Tibial artery (tissue), 4 donors: Measurements from ENCODE around the gene PPAN.
A peak's percentile ranks its signal among the peaks of the same experiment; 100 is the strongest.

Experiments used
- DNase-seq, 2 donors: peaks; one replicate each; pipeline ENCODE4 v3.0.0-alpha.2; 2019
- H3K27ac ChIP-seq, 2 donors: fragments of 200-600 bp; sonication (generic) in 1 of 2; 1 replicate in 1 of 2; 2 replicates in 1 of 2; pipeline ENCODE4 v1.5.1; 2018 to 2019; ENCODE audit warnings: mild to moderate bottlenecking in 1 of 2
- H3K27me3 ChIP-seq, 2 donors: fragments of 200-600 bp; sonication (generic) in 1 of 2; one replicate each; pipeline versions ENCODE4 v1.5.1 to v1.6.0; 2016 to 2019
- H3K36me3 ChIP-seq, 3 donors: fragments of 200-600 bp; sonication (generic) in 2 of 3; one replicate each; pipeline ENCODE4 v1.5.1; 2016 to 2019; ENCODE audit warnings: mild to moderate bottlenecking in 2 of 3
- H3K4me1 ChIP-seq, 4 donors: fragments of 200-600 bp; sonication (generic) in 2 of 4; 1 replicate in 3 of 4; 2 replicates in 1 of 4; pipeline ENCODE4 v1.5.1; 2016 to 2019
- H3K4me3 ChIP-seq, 2 donors: fragments of 200-600 bp; sonication (generic) in 1 of 2; 1 replicate in 1 of 2; 2 replicates in 1 of 2; pipeline ENCODE4 v1.5.1; 2018 to 2019; ENCODE audit warnings: mild to moderate bottlenecking in 2 of 2
- H3K9me3 ChIP-seq, 3 donors: fragments of 200-600 bp; sonication (generic) in 1 of 3; one replicate each; pipeline ENCODE4 v1.5.1; 2016 to 2019
- intact Hi-C: fragments of 100-400 bp; cut with DNase I; formaldehyde crosslinking; loops from one replicate; pipeline ENCODE4 v1.15.0; 2023; ENCODE audit warnings: low total_unique reads
- TF ChIP-seq, protein P1 (sequence below), 2 experiments: fragments of 200-600 bp in 1 of 2; fragments of 450-650 bp in 1 of 2; IDR thresholded peaks; one replicate each; pipeline ENCODE4 v1.5.1; 2017 to 2019; ENCODE audit warnings: antibody characterized with exemption in 2 of 2, mild to moderate bottlenecking in 1 of 2, moderate library complexity in 1 of 2

Gene PPAN

DNA sequence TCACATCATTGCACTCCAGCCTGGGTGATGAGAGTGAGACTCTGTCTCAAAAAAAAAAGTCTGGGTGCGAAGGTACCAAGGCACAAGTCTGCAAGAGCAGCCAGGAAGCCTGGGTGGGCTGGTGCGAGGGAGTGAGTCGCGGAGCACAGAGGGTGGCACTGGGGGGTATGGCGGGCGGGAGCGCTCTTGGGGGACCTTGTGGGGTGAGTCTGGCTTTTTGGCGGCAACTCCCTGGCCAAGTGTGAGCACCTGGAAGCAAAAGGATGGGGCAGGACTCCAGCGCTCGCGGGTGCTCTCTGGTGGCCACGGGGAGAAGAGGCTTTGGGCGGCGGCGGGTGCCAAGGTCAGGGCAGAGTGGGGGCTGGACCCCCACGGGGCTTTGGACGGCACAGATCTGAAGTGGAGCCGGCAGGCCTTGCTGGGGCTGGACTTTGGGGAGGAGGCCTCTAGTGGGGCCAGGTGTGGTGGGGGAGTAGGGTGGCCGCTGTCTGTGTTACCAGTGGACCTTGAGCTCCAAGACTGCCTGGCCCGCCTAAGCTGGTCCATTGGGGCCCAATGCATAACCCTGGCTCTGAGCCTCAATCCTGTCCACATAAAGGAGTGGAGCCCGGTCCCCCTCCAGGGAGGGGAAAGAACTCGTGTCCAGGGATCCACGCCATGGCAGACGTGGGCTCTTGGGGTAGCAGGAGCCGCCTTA is 6.9 kb downstream of the PPAN start:
- no peaks in the 10 kb centered on the region for H3K27me3 ChIP-seq
- TF ChIP-seq, protein P1, sequence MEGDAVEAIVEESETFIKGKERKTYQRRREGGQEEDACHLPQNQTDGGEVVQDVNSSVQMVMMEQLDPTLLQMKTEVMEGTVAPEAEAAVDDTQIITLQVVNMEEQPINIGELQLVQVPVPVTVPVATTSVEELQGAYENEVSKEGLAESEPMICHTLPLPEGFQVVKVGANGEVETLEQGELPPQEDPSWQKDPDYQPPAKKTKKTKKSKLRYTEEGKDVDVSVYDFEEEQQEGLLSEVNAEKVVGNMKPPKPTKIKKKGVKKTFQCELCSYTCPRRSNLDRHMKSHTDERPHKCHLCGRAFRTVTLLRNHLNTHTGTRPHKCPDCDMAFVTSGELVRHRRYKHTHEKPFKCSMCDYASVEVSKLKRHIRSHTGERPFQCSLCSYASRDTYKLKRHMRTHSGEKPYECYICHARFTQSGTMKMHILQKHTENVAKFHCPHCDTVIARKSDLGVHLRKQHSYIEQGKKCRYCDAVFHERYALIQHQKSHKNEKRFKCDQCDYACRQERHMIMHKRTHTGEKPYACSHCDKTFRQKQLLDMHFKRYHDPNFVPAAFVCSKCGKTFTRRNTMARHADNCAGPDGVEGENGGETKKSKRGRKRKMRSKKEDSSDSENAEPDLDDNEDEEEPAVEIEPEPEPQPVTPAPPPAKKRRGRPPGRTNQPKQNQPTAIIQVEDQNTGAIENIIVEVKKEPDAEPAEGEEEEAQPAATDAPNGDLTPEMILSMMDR (IDR thresholded peaks at IDR 0.05) = peak in 1 of 2 experiments; percentile 26
- peaks cover 0 to 16% (median 6%) of the 10 kb centered on the region in 4 donors for H3K4me1 ChIP-seq
- intact Hi-C loops = no loop called here
- no peak overlapping the region for H3K4me3 ChIP-seq
- H3K36me3 ChIP-seq = peaks cover 69 to 82% (median 76%) of the 10 kb centered on the region in 3 donors
- no peaks in the 10 kb centered on the region for H3K9me3 ChIP-seq
- no peak for DNase-seq
- peak overlapping the region in 1 of 2 donors; percentile 19 for H3K27ac ChIP-seq

DNA sequence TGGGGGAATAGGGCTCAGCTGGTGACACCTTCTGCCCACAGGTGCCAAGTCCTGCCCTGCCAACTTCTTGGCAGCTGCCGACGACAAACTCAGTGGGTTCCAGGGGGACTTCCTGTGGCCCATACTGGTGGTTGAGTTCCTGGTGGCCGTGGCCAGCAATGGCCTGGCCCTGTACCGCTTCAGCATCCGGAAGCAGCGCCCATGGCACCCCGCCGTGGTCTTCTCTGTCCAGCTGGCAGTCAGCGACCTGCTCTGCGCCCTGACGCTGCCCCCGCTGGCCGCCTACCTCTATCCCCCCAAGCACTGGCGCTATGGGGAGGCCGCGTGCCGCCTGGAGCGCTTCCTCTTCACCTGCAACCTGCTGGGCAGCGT is 7.4 kb downstream of the PPAN start:
- TF ChIP-seq, protein P1 (IDR thresholded peaks at IDR 0.05) = no peak
- peaks cover 69 to 82% (median 76%) of the 10 kb centered on the region in 3 donors for H3K36me3 ChIP-seq
- H3K27ac ChIP-seq = peak overlapping the region in 1 of 2 donors; percentile 19
- no peak for DNase-seq
- intact Hi-C loops = no loop called here
- no peaks in the 10 kb centered on the region for H3K9me3 ChIP-seq
- peaks cover 0 to 21% (median 10%) of the 10 kb centered on the region in 4 donors for H3K4me1 ChIP-seq
- H3K4me3 ChIP-seq = no peak overlapping the region
- no peaks in the 10 kb centered on the region for H3K27me3 ChIP-seq

DNA sequence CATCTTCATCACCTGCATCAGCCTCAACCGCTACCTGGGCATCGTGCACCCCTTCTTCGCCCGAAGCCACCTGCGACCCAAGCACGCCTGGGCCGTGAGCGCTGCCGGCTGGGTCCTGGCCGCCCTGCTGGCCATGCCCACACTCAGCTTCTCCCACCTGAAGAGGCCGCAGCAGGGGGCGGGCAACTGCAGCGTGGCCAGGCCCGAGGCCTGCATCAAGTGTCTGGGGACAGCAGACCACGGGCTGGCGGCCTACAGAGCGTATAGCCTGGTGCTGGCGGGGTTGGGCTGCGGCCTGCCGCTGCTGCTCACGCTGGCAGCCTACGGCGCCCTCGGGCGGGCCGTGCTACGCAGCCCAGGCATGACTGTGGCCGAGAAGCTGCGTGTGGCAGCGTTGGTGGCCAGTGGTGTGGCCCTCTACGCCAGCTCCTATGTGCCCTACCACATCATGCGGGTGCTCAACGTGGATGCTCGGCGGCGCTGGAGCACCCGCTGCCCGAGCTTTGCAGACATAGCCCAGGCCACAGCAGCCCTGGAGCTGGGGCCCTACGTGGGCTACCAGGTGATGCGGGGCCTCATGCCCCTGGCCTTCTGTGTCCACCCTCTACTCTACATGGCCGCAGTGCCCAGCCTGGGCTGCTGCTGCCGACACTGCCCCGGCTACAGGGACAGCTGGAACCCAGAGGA is 7.9 kb downstream of the PPAN start:
- H3K27me3 ChIP-seq = no peaks in the 10 kb centered on the region
- no peak for DNase-seq
- intact Hi-C loops = no loop called here
- H3K4me3 ChIP-seq = no peak overlapping the region
- peaks cover 64 to 77% (median 71%) of the 10 kb centered on the region in 3 donors for H3K36me3 ChIP-seq
- no peaks in the 10 kb centered on the region for H3K9me3 ChIP-seq
- TF ChIP-seq, protein P1 (IDR thresholded peaks at IDR 0.05) = no peak
- no peak overlapping the region for H3K27ac ChIP-seq
- H3K4me1 ChIP-seq = peaks cover 0 to 27% (median 15%) of the 10 kb centered on the region in 4 donors

DNA sequence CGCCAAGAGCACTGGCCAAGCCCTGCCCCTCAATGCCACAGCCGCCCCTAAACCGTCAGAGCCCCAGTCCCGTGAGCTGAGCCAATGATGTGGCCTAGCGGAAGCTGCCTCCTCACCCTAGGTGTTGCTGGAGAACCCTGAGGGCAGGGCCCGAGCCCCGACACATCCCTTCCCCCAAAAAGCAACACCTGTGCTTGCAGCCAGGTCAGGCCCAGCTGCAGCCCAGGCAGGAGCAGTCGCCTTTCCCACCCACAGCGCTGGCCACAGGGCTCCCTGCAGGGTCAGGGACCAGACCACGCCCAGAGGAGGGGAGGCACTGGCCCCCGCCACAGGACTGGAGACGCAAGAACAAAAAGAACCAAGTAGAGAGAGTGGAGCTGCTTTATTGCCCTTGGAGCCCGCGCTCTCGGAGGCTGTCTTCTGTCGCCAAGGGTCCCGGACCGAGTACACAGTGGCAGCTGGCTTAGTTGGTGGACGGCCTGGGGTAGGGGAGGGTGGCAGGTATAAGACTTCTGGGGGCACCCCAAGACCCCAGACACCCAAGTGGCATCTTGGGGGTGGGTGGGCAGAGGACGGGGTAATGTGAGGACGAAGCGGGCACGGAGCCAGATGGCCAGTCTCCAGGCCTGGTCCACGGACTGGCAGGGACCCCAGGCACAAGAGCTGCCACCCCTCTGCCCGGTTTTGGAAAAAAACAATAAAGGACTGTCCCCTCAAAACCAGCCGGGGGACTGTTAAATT is 8.7 kb downstream of the PPAN start:
- Histone ChIP-seq H3K36me3 (peaks cover 56 to 70% (median 64%) of the 10 kb centered on the region in 3 donors), H3K4me1 (peaks cover 0 to 30% (median 18%) of the 10 kb centered on the region in 4 donors), H3K27ac (no peak overlapping the region), H3K4me3 (no peak overlapping the region), H3K27me3 (no peaks in the 10 kb centered on the region), H3K9me3 (no peaks in the 10 kb centered on the region)
- intact Hi-C loops = no loop called here
- TF ChIP-seq, protein P1 (IDR thresholded peaks at IDR 0.05) = no peak
- no peak for DNase-seq

DNA sequence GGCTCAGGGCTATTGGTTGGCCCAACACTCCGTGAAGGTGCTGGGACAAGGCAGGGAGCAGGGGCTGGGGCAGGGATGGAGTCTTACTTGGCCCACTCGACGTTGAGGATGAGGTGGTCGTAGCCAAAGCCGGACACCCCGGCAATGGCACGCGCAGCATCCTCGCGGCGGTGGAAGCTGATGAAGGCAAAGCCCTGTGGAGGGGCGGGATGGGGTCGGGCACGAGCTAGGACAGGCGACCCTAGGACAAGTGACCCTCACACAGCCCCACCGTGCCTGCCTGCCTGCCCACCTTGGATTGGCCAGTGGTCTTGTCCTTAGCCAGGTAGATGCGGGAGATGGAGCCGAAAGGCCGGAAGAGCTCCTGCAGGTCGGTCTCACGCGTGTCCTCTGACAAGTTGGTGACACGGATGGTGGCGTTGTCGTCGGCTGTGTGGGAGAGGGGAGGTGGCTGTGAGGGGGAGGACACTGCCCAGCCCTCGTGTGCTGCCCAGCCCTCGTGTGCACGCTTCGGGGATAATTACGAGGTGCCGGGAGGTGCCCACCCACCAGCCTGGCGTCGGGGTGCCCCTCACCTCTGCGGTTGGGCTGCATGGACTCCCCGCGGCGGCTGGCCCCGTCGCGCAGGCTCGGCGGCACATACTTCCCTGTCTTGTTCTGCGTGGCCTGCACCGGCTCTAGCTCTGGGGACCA is 9.4 kb downstream of the PPAN start:
- H3K27me3 ChIP-seq = no peaks in the 10 kb centered on the region
- peaks cover 0 to 37% (median 25%) of the 10 kb centered on the region in 4 donors for H3K4me1 ChIP-seq
- intact Hi-C loops = no loop called here
- peaks cover 49 to 63% (median 56%) of the 10 kb centered on the region in 3 donors for H3K36me3 ChIP-seq
- no peak overlapping the region for H3K27ac ChIP-seq
- H3K4me3 ChIP-seq = no peak overlapping the region
- TF ChIP-seq, protein P1 (IDR thresholded peaks at IDR 0.05) = no peak
- DNase-seq = no peak
- no peaks in the 10 kb centered on the region for H3K9me3 ChIP-seq
